Transverse colon (tissue), 4 donors: ENCODE measurements around the gene DEDD. TPM values are rescaled to one million over a fixed set of nuclear protein-coding genes. Genes with fewer than 3 reads are reported as not detected.
A peak's percentile ranks its signal among the peaks of the same experiment; 100 is the strongest.

Source experiments
- DNase-seq: peaks from one replicate; pipeline ENCODE4 v3.0.0-alpha.2; 2019
- H3K27ac ChIP-seq, 4 donors: fragments of 200-600 bp; sonication (generic); 2 replicates each; pipeline ENCODE4 v1.5.1; 2016 to 2018; ENCODE audit warnings: inconsistent platforms in 4 of 4
- H3K27me3 ChIP-seq: fragments of 200-600 bp; sonication (generic); 2 replicates; pipeline ENCODE4 v1.5.1; 2017; ENCODE audit warnings: inconsistent platforms
- H3K36me3 ChIP-seq, 4 donors: fragments of 200-600 bp; sonication (generic); 2 replicates each; pipeline ENCODE4 v1.5.1; 2017 to 2019; ENCODE audit warnings: inconsistent platforms in 4 of 4
- H3K4me1 ChIP-seq, 4 donors: fragments of 200-600 bp; sonication (generic); 2 replicates each; pipeline ENCODE4 v1.5.1; 2017 to 2020; ENCODE audit warnings: inconsistent platforms in 4 of 4
- H3K4me3 ChIP-seq, 4 donors: fragments of 200-600 bp; sonication (generic); 1 replicate in 1 of 4; 2 replicates in 3 of 4; pipeline versions ENCODE4 v1.5.1 to v1.6.1; 2017 to 2019; ENCODE audit warnings: inconsistent platforms in 4 of 4
- H3K9me3 ChIP-seq, 2 donors: fragments of 200-600 bp; sonication (generic); 2 replicates each; pipeline ENCODE4 v1.5.1; 2017 to 2019; ENCODE audit warnings: inconsistent platforms in 2 of 2
- EP300 ChIP-seq: sonication (generic); formaldehyde crosslinking; IDR thresholded peaks from one replicate; pipeline ENCODE4 v1.6.1; 2017; ENCODE audit warnings: antibody characterized with exemption, low read depth
- POLR2A ChIP-seq: fragments of 450-650 bp; IDR thresholded peaks from one replicate; pipeline ENCODE4 v1.6.1; 2016; ENCODE audit warnings: antibody characterized with exemption, mild to moderate bottlenecking, moderate library complexity
- POLR2AphosphoS5 ChIP-seq, 3 donors: sonication (generic); formaldehyde crosslinking; IDR thresholded peaks; one replicate each; pipeline ENCODE4 v1.6.1; 2016; ENCODE audit warnings: antibody characterized with exemption in 3 of 3
- WGBS, 2 donors: methylation state at CpG; one replicate each; pipeline ENCODE4 v1.1.5; 2018; ENCODE audit warnings: low coverage in 1 of 2; 5-methylcytosine and 5-hydroxymethylcytosine counted together
- in situ Hi-C, 4 donors: fragments of 200-750 bp; cut with MboI; loops; one replicate each; pipeline versions ENCODE4 v1.15.0 to v1.15.1; 2017; ENCODE audit warnings: low sequenced_read_pairs in 3 of 4, low pct_ligation_motif_present in 1 of 4, low pct_unique_long_range_greater_than_20kb in 1 of 4
- intact Hi-C: fragments of 100-400 bp; cut with DNase I; formaldehyde crosslinking; loops from one replicate; pipeline ENCODE4 v1.15.1; 2023; ENCODE audit warnings: low total_unique reads
- total RNA-seq, 4 donors: library from RNA; depleted of rRNA; stranded (reverse); fragments of >200 nt; gene quantifications; one replicate each; pipeline ENCODE4 v1.1.0, GENCODE V29; 2016
- TF ChIP-seq, protein P1 (sequence below), 5 experiments: fragments of 200-600 bp in 3 of 5; fragments of 450-650 bp in 2 of 5; sonication (generic) in 3 of 5; IDR thresholded peaks; 1 replicate in 2 of 5; 2 replicates in 3 of 5; pipeline ENCODE4 v1.5.1; 2016 to 2017; ENCODE audit warnings: antibody characterized with exemption in 5 of 5, inconsistent platforms in 3 of 5, mild to moderate bottlenecking in 2 of 5, moderate library complexity in 1 of 5

Gene DEDD
- total RNA-seq, 4 donors from 2014 or later = 30.3 to 73.7 (median 38.6) TPM

GRCh38 chr1:161171696-161172095 lies 39.2 kb upstream of the DEDD start:
- intact Hi-C loops (no loop called here), in situ Hi-C loops (no loop called here)
- no peak overlapping the region for H3K4me3 ChIP-seq
- peaks cover 0 to 38% (median 13%) of the 10 kb centered on the region in 4 donors for H3K36me3 ChIP-seq
- peak overlapping the region in 2 of 4 donors; percentile 5 to 15 for H3K27ac ChIP-seq
- TF ChIP-seq POLR2A (no peak), POLR2AphosphoS5 (IDR thresholded peaks at IDR 0.05) (no peak), EP300 (no peak)
- TF ChIP-seq, protein P1, sequence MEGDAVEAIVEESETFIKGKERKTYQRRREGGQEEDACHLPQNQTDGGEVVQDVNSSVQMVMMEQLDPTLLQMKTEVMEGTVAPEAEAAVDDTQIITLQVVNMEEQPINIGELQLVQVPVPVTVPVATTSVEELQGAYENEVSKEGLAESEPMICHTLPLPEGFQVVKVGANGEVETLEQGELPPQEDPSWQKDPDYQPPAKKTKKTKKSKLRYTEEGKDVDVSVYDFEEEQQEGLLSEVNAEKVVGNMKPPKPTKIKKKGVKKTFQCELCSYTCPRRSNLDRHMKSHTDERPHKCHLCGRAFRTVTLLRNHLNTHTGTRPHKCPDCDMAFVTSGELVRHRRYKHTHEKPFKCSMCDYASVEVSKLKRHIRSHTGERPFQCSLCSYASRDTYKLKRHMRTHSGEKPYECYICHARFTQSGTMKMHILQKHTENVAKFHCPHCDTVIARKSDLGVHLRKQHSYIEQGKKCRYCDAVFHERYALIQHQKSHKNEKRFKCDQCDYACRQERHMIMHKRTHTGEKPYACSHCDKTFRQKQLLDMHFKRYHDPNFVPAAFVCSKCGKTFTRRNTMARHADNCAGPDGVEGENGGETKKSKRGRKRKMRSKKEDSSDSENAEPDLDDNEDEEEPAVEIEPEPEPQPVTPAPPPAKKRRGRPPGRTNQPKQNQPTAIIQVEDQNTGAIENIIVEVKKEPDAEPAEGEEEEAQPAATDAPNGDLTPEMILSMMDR (IDR thresholded peaks at IDR 0.05) = no peak
- H3K9me3 ChIP-seq = no peaks in the 10 kb centered on the region
- H3K27me3 ChIP-seq = no peaks in the 10 kb centered on the region
- no peak for DNase-seq
- 83% methylated on average over 12 of the region's 12 CpGs; no CpG with 5 or more reads in 1 of the 2 donors for WGBS, 2 donors
- peaks cover 5 to 34% (median 19%) of the 10 kb centered on the region in 4 donors for H3K4me1 ChIP-seq

DNA sequence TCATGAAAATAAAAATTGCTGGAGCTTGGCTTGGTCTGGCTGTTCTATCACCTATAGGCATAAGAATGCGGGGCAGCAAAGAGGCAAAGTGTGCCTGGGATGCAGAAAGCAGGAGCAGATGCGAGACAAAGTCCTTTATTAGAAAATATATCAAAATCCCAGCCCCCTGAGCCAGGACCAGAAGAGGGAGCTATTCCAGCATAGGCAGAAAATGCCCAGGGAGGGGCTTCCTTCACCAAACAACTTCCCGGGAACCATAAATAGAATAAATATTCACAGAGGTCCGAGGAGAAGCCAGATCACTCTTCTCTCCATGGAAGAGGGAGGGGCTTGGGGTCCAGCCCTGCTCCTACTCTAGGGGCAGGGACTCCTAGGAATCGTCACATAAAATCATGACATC lies 38.7 kb upstream of the DEDD start:
- peaks cover 5 to 29% (median 14%) of the 10 kb centered on the region in 4 donors for H3K4me1 ChIP-seq
- no peak for DNase-seq
- TF ChIP-seq POLR2A (no peak), POLR2AphosphoS5 (IDR thresholded peaks at IDR 0.05) (no peak), EP300 (no peak)
- TF ChIP-seq, protein P1 (IDR thresholded peaks at IDR 0.05) = no peak
- 54 to 57% methylated on average over 4 to 5 of the region's 5 CpGs for WGBS, 2 donors
- no peak overlapping the region for H3K27ac ChIP-seq
- H3K36me3 ChIP-seq = peaks cover 0 to 38% (median 13%) of the 10 kb centered on the region in 4 donors
- in situ Hi-C loops = no loop called here
- H3K9me3 ChIP-seq = no peaks in the 10 kb centered on the region
- intact Hi-C loops = no loop called here
- H3K4me3 ChIP-seq = no peak overlapping the region
- H3K27me3 ChIP-seq = no peaks in the 10 kb centered on the region

- intact Hi-C loops = no loop called here
- no peaks in the 10 kb centered on the region for H3K27me3 ChIP-seq
- in situ Hi-C loops = no loop called here
- H3K27ac ChIP-seq = no peak overlapping the region
- H3K9me3 ChIP-seq = no peaks in the 10 kb centered on the region
- H3K4me1 ChIP-seq = peaks cover 5 to 32% (median 15%) of the 10 kb centered on the region in 4 donors
- H3K36me3 ChIP-seq = peaks cover 0 to 27% (median 13%) of the 10 kb centered on the region in 4 donors
- H3K4me3 ChIP-seq = no peak overlapping the region
- WGBS, 2 donors = 90% methylated on average over 9 of the region's 9 CpGs; no CpG with 5 or more reads in 1 of the 2 donors
- no peak for TF ChIP-seq POLR2AphosphoS5 (IDR thresholded peaks at IDR 0.05)
- TF ChIP-seq EP300 = no peak
- TF ChIP-seq POLR2A = no peak
- TF ChIP-seq, protein P1 (IDR thresholded peaks at IDR 0.05) = no peak
- DNase-seq = no peak
Measured at GRCh38 chr1:161168906-161169305, 36.4 kb upstream of the DEDD start.

DNA sequence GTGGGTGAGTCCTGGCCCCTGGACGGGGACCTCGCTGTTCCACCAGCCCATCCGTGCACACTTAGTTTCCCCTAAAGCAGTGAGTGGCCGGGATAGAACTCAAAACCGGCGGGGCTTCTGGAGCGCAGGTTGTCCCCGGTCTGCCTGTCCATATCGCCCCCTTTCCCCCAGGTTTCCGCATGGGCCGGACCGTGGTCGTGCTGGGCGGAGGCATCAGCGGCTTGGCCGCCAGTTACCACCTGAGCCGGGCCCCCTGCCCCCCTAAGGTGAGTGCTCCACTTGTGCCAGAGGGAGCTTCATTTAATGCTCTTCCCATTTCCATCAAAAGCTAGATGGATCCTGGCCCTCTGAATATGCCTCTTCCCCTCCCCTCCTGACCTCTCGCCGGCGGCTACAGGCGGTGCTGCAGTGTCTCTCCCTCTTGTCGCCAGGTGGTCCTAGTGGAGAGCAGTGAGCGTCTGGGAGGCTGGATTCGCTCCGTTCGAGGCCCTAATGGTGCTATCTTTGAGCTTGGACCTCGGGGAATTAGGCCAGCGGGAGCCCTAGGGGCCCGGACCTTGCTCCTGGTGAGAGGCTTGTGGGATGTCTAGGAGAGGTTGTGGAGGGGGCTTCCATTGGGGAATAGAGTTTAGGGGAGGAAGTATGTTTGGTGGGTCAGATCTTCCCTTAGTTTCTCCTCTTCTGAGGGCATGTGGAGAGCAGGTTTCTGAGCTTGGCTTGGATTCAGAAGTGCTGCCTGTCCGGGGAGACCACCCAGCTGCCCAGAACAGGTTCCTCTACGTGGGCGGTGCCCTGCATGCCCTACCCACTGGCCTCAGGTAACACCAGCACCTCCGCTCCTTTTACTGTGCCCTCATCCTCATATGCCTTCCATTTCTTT lies 34.4 kb upstream of the DEDD start:
- in situ Hi-C loops (no loop called here), intact Hi-C loops (no loop called here)
- H3K9me3 ChIP-seq = no peaks in the 10 kb centered on the region
- TF ChIP-seq, protein P1 (IDR thresholded peaks at IDR 0.05) = no peak
- no peak for TF ChIP-seq POLR2AphosphoS5 (IDR thresholded peaks at IDR 0.05)
- TF ChIP-seq EP300 = no peak
- TF ChIP-seq POLR2A = no peak
- peak overlapping the region; percentile 87 to 94 (median 91) for H3K27ac ChIP-seq
- H3K4me1 ChIP-seq = peaks cover 5 to 21% (median 13%) of the 10 kb centered on the region in 4 donors
- 6% methylated on average over 33 of the region's 33 CpGs; no CpG with 5 or more reads in 1 of the 2 donors for WGBS, 2 donors
- H3K36me3 ChIP-seq = peaks cover 0 to 14% (median 6%) of the 10 kb centered on the region in 4 donors
- H3K27me3 ChIP-seq = no peaks in the 10 kb centered on the region
- DNase-seq = no peak
- peak overlapping the region; percentile 51 to 77 (median 58) for H3K4me3 ChIP-seq
